Lung (tissue), 12 donors: ENCODE results near the gene MYOT. TPM values are rescaled to one million over a fixed set of nuclear protein-coding genes. Genes with fewer than 3 reads are reported as not detected.

ENCODE experiments used
- ATAC-seq: fragments of 200-7000 bp; cut with Tn5 transposase; one replicate; pipeline ENCODE4 v1.9.1; 2020; ENCODE audit warnings: moderate number of reproducible peaks; ENCODE audit not compliant: insufficient read depth, low FRiP score
- DNase-seq, 3 donors: peaks; one replicate each; pipeline ENCODE4 v3.0.0-alpha.2; 2013 to 2017
- H3K27ac ChIP-seq, 2 donors: one replicate each; pipeline ENCODE4 v1.5.1; 2013; ENCODE audit warnings: mild to moderate bottlenecking in 2 of 2, moderate library complexity in 2 of 2, control low read depth in 1 of 2, inconsistent platforms in 1 of 2, low read depth in 1 of 2, low read length in 1 of 2
- H3K27me3 ChIP-seq, 3 donors: one replicate each; pipeline ENCODE4 v1.5.1; 2013; ENCODE audit warnings: low read length in 2 of 3; ENCODE audit not compliant: control insufficient read depth in 3 of 3, insufficient read depth in 3 of 3
- H3K36me3 ChIP-seq, 4 donors: one replicate each; pipeline ENCODE4 v1.5.1; 2013; ENCODE audit warnings: low read length in 4 of 4, mild to moderate bottlenecking in 1 of 4, moderate library complexity in 1 of 4; ENCODE audit not compliant: control insufficient read depth in 4 of 4, insufficient read depth in 4 of 4
- H3K4me1 ChIP-seq, 5 donors: one replicate each; pipeline ENCODE4 v1.5.1; 2013; ENCODE audit warnings: low read length in 5 of 5, mild to moderate bottlenecking in 2 of 5, moderate library complexity in 1 of 5; ENCODE audit not compliant: control insufficient read depth in 5 of 5, insufficient read depth in 5 of 5
- H3K4me3 ChIP-seq: one replicate; pipeline ENCODE4 v1.5.1; 2013; ENCODE audit warnings: mild to moderate bottlenecking, control low read depth, moderate library complexity
- H3K9ac ChIP-seq, 2 donors: one replicate each; pipeline ENCODE4 v1.5.1; 2013; ENCODE audit warnings: low read length in 2 of 2, control low read depth in 1 of 2; ENCODE audit not compliant: insufficient read depth in 1 of 2
- H3K9me3 ChIP-seq, 4 donors: one replicate each; pipeline ENCODE4 v1.5.1; 2013; ENCODE audit warnings: low read length in 3 of 4, mild to moderate bottlenecking in 1 of 4, moderate library complexity in 1 of 4; ENCODE audit not compliant: control insufficient read depth in 4 of 4, insufficient read depth in 3 of 4
- WGBS, 2 donors: extraction: QIAGEN DNeasy Blood & Tissue Kit; methylation state at CpG; one replicate each; pipeline ENCODE4 v1.1.7; 2013; 5-methylcytosine and 5-hydroxymethylcytosine counted together
- polyA plus RNA-seq, 2 donors: library from polyadenylated mRNA; stranded (reverse); fragments of 200-250 nt; gene quantifications; one replicate each; pipeline ENCODE4 v1.2.1, GENCODE V29; 2013
- total RNA-seq, 2 donors: library from RNA; depleted of rRNA in 1 of 2; stranded (reverse); fragments of >200 nt in 1 of 2; gene quantifications; one replicate each; pipeline ENCODE4 v1.2.1, GENCODE V29; 2014 to 2021
- TF ChIP-seq, protein P1 (sequence below): IDR thresholded peaks from 2 replicates; pipeline ENCODE4 v1.5.1; 2012; ENCODE audit warnings: mild to moderate bottlenecking; ENCODE audit errors: control extremely low read depth, extremely low read depth
- donor health status: control.
- donor health status: control.
- donor health status: Bipolar disorder and iron deficiency.
- donor health status: healthy.
- donor health status: DM: yes; HTN: yes; CAD: no.

Gene MYOT
- total and polyA plus RNA-seq, 4 donors = 0.44 to 0.61 (median 0.48) TPM; not detected in 1

- H3K27ac ChIP-seq = peak overlapping the region in 1 of 2 donors; percentile 72
- ATAC-seq (peak; percentile 6), DNase-seq (no peak)
- H3K4me1 ChIP-seq = peaks cover 0 to 18% (median 0%) of the 10 kb centered on the region in 5 donors
- no peak overlapping the region for H3K4me3 ChIP-seq
- TF ChIP-seq, protein P1, sequence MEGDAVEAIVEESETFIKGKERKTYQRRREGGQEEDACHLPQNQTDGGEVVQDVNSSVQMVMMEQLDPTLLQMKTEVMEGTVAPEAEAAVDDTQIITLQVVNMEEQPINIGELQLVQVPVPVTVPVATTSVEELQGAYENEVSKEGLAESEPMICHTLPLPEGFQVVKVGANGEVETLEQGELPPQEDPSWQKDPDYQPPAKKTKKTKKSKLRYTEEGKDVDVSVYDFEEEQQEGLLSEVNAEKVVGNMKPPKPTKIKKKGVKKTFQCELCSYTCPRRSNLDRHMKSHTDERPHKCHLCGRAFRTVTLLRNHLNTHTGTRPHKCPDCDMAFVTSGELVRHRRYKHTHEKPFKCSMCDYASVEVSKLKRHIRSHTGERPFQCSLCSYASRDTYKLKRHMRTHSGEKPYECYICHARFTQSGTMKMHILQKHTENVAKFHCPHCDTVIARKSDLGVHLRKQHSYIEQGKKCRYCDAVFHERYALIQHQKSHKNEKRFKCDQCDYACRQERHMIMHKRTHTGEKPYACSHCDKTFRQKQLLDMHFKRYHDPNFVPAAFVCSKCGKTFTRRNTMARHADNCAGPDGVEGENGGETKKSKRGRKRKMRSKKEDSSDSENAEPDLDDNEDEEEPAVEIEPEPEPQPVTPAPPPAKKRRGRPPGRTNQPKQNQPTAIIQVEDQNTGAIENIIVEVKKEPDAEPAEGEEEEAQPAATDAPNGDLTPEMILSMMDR = no peak
- no peaks in the 10 kb centered on the region for H3K36me3 ChIP-seq
- no peaks in the 10 kb centered on the region for H3K27me3 ChIP-seq
- H3K9me3 ChIP-seq = no peaks in the 10 kb centered on the region
- no peak overlapping the region for H3K9ac ChIP-seq
- 52 to 56% methylated on average over 1 of the region's 1 CpG for WGBS, 2 donors
Measured at GRCh38 chr5:137833463-137833862, 34.2 kb upstream of the MYOT start.

DNA sequence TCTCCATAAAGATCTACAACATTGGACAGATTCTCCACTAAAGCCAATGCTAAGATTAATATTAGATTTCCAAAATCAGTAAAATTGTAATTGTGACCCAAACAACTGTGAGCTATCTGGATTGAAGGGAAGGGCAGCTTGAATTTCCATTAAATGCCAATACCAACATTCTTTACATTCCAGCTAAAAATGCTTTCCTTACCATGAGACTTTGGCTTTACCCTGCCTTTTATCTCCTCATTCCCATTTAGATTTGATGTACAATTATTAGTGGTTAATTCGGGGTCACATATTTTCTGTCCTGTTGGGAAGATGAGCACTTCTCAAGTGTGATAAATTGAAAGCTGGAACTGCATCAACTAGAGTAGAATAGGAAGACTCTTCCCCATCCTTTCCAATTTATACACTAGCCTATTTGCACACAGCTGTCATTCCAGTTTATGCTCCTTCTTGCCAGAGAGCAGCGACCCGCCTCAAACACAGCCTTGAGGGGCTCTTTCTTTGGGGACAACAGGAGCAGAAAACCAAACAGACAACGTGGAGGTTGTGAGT is 33.1 kb upstream of the MYOT start:
- DNase-seq = no peak
- TF ChIP-seq, protein P1 = no peak
- Histone ChIP-seq H3K36me3 (no peaks in the 10 kb centered on the region), H3K4me3 (no peak overlapping the region), H3K27me3 (no peaks in the 10 kb centered on the region), H3K9ac (no peak overlapping the region), H3K27ac (peak overlapping the region in 1 of 2 donors; percentile 80), H3K4me1 (peaks cover 0 to 13% (median 0%) of the 10 kb centered on the region in 5 donors), H3K9me3 (no peaks in the 10 kb centered on the region)
- 63 to 79% methylated on average over 4 of the region's 4 CpGs for WGBS, 2 donors
- no peak for ATAC-seq

DNA sequence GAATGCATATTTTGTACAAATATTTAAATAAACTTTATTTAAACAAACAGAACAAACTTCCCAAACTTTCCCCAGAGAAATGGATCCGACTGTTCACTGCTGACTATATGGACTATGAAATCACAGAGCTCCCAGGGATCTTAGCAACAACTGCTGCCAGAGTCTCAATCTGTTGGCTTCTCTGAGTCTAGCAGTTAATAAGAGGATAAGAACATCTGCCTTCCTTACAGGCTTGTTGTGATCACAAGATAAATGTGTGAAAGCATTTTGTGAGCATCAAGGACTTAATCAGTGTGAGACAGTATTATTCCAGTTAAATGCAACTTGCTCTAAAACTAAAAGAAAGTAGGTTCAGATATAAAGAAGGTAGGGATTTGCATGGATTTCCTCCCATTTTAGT is 31.4 kb upstream of the MYOT start:
- ATAC-seq = no peak
- no peaks in the 10 kb centered on the region for H3K27me3 ChIP-seq
- H3K9me3 ChIP-seq = no peaks in the 10 kb centered on the region
- peaks cover 0 to 8% (median 0%) of the 10 kb centered on the region in 5 donors for H3K4me1 ChIP-seq
- no peak for DNase-seq
- H3K4me3 ChIP-seq = no peak overlapping the region
- no peak overlapping the region for H3K9ac ChIP-seq
- WGBS, 2 donors = 80 to 88% methylated on average over 1 of the region's 1 CpG
- no peaks in the 10 kb centered on the region for H3K36me3 ChIP-seq
- peak overlapping the region in 1 of 2 donors; percentile 95 for H3K27ac ChIP-seq
- TF ChIP-seq, protein P1 = no peak

GRCh38 chr5:137836997-137837396 is 30.7 kb upstream of the MYOT start:
- Histone ChIP-seq H3K27me3 (no peaks in the 10 kb centered on the region), H3K27ac (peak overlapping the region in 1 of 2 donors; percentile 95), H3K4me3 (no peak overlapping the region), H3K9ac (no peak overlapping the region), H3K4me1 (peaks cover 0 to 8% (median 0%) of the 10 kb centered on the region in 5 donors), H3K9me3 (no peaks in the 10 kb centered on the region), H3K36me3 (no peaks in the 10 kb centered on the region)
- TF ChIP-seq, protein P1 = no peak
- no peak for ATAC-seq
- DNase-seq = no peak
